Caco-2 (cell line): Measurements from ENCODE around the gene CRYGN. TPM values are rescaled to one million over a fixed set of nuclear protein-coding genes. Genes with fewer than 3 reads are reported as not detected.

Experiments
- Bru-seq: library from RNA; stranded (reverse); fragments of 400-500 nt; gene quantifications from one replicate; lab custom pipeline; 2021; lab: Mats Ljungman, UMichigan
- BruChase-seq, 2 experiments: library from RNA; stranded (reverse); fragments of 400-500 nt; gene quantifications; one replicate each; lab custom pipeline; 2021; lab: Mats Ljungman, UMichigan
- BruUV-seq: library from RNA; stranded (reverse); fragments of 400-500 nt; replicated peaks from 2 replicates; lab custom pipeline; 2021; lab: Mats Ljungman, UMichigan
- CTCF ChIA-PET: fragments of 300-600 bp; sonication (Branson Sonifier 250); formaldehyde crosslinking; loops from one replicate; lab custom pipeline; 2022; ENCODE audit warnings: antibody characterized with exemption; lab: Charles Lee
- POLR2A ChIA-PET: fragments of 300-600 bp; sonication (Branson Sonifier 250); formaldehyde crosslinking; loops from one replicate; lab custom pipeline; 2022; ENCODE audit warnings: antibody characterized with exemption; lab: Charles Lee
- DNase-seq, 2 experiments: peaks; one replicate each; pipeline versions ENCODE4 v3.0.0 to v3.0.0-alpha.2; 2020 to 2022
- H3K27me3 ChIP-seq: replicated peaks from 2 replicates; pipeline ENCODE4 v1.6.0; 2011; ENCODE audit warnings: low read length; ENCODE audit not compliant: control insufficient read depth, insufficient read depth
- H3K36me3 ChIP-seq: 2 replicates; pipeline ENCODE4 v1.5.1; 2011; ENCODE audit warnings: low read length; ENCODE audit not compliant: control insufficient read depth, insufficient read depth
- H3K4me1 ChIP-seq: fragments of 250-450 bp; sonication (Bioruptor Pico); 2 replicates; pipeline ENCODE4 v1.5.1; 2020; ENCODE audit warnings: mild to moderate bottlenecking
- H3K4me3 ChIP-seq: 2 replicates; pipeline ENCODE4 v1.5.1; 2011; ENCODE audit warnings: low read depth, mild to moderate bottlenecking, control low read depth, low read length
- H3K9me3 ChIP-seq: fragments of 250-450 bp; sonication (Bioruptor Pico); 2 replicates; pipeline ENCODE4 v1.5.1; 2020; ENCODE audit warnings: mild to moderate bottlenecking, moderate library complexity
- H3K27ac Mint-ChIP-seq: one replicate; pipeline ENCODE4 v1.8.0; 2022; ENCODE audit warnings: mixed read lengths; ENCODE audit not compliant: unreplicated experiment
- H3K27me3 Mint-ChIP-seq: one replicate; pipeline ENCODE4 v1.8.0; 2022; ENCODE audit warnings: mixed read lengths; ENCODE audit not compliant: insufficient read depth, unreplicated experiment
- H3K36me3 Mint-ChIP-seq: one replicate; pipeline ENCODE4 v1.8.0; 2022; ENCODE audit warnings: mild to moderate bottlenecking, mixed read lengths; ENCODE audit not compliant: insufficient read depth, unreplicated experiment
- H3K4me1 Mint-ChIP-seq: one replicate; pipeline ENCODE4 v1.8.0; 2022; ENCODE audit warnings: low read depth, mixed read lengths; ENCODE audit not compliant: unreplicated experiment
- H3K4me3 Mint-ChIP-seq: one replicate; pipeline ENCODE4 v1.8.0; 2022; ENCODE audit warnings: mild to moderate bottlenecking, moderate library complexity, mixed read lengths; ENCODE audit not compliant: unreplicated experiment
- H3K9me3 Mint-ChIP-seq: one replicate; pipeline ENCODE4 v1.8.0; 2022; ENCODE audit warnings: mixed read lengths; ENCODE audit not compliant: unreplicated experiment
- CTCF ChIP-seq, 2 experiments: fragments of 200-600 bp in 1 of 2; IDR thresholded peaks; 1 replicate in 1 of 2; 2 replicates in 1 of 2; pipeline versions ENCODE4 v1.5.1 to v1.8.0; 2011 to 2022; ENCODE audit warnings: antibody characterized with exemption in 1 of 2, control low read depth in 1 of 2, inconsistent platforms in 1 of 2, low read depth in 1 of 2, low read length in 1 of 2, mild to moderate bottlenecking in 1 of 2, moderate library complexity in 1 of 2; ENCODE audit not compliant: insufficient read depth in 1 of 2, severe bottlenecking in 1 of 2, unreplicated experiment in 1 of 2
- intact Hi-C: fragments of 100-400 bp; cut with micrococcal nuclease; formaldehyde crosslinking; loops from one replicate; pipeline ENCODE4 v1.10.0; 2022; ENCODE audit not compliant: unreplicated experiment
- long read RNA-seq: library from polyadenylated mRNA; stranded (forward); transcript quantifications from one replicate; pipeline ENCODE4 v2.0.0, GENCODE V29; 2022
- total RNA-seq: library from RNA; stranded (reverse); gene quantifications from 2 replicates; pipeline ENCODE4 v1.2.3, GENCODE V29; 2022

The CRYGN gene, protein sequence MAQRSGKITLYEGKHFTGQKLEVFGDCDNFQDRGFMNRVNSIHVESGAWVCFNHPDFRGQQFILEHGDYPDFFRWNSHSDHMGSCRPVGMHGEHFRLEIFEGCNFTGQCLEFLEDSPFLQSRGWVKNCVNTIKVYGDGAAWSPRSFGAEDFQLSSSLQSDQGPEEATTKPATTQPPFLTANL
- total RNA-seq: not detected in 2 replicates
- Bru-seq, nascent RNA: percentile 10 among the genes with signal in this experiment
- percentile 22 among the genes with signal in this experiment for BruChase-seq, experiment 1, labeled RNA remaining after a 2-hour chase
- BruChase-seq, experiment 2, labeled RNA remaining after a 6-hour chase: percentile 12 among the genes with signal in this experiment
- long read RNA-seq: 0 reads

GRCh38 chr7:151439855-151440798, at the start of gene CRYGN:
CRYGN (minus strand) TSS chr7:151440141; CDS start chr7:151439917, 224 bp downstream.
- no TSS peak for BruUV-seq
- DNase-seq: peak; percentile 21 to 32
- Histone ChIP-seq H3K9me3 (no peaks in the 10 kb centered on the region), H3K27me3 (no peaks in the 10 kb centered on the region), H3K4me3 (peak within 1 kb of the TSS; percentile 33), H3K4me1 (no peaks in the 10 kb centered on the region), H3K36me3 (no peaks in the 10 kb centered on the region)
- H3K4me3 Mint-ChIP-seq: peak within 1 kb of the TSS; percentile 60
- H3K4me1 Mint-ChIP-seq: no peaks in the 10 kb centered on the region
- ChIA-PET POLR2A (no interaction called here), CTCF (interaction anchor here (0.5 kb wide), 1 partner anchor 274 kb away, joined by 3 read pairs; no protein-coding TSS in a partner anchor)
- no peak for TF ChIP-seq CTCF (IDR thresholded peaks at IDR 0.05; ENCODE audit: insufficient read depth in 1 of 2, low read depth in 1 of 2, low read length in 1 of 2, severe bottlenecking in 1 of 2, unreplicated experiment in 1 of 2)
- intact Hi-C loops: no loop called here
- H3K27me3 Mint-ChIP-seq: no peaks in the 10 kb centered on the region
- H3K36me3 Mint-ChIP-seq: no peaks in the 10 kb centered on the region
- no peak within 1 kb of the TSS for H3K27ac Mint-ChIP-seq
- no peaks in the 10 kb centered on the region for H3K9me3 Mint-ChIP-seq

DNA sequence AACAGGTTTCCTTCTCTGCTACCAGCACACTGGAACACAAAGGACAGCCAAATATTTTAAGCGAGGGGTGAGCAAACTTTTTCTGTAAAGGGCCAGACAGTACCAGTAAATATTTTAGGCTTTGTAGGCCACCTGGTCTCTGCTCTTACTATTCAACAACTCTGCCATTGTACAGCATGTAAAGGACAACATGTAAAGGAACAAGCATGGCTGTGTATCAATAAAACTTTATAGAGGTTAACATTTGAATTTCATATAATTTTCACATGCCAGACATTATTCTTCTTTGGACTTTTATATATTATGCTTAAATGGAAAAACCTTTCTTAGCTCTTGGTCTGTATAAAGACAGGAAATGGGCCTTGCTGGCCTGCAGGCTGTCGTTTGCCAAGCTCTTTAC, 49.6 kb upstream of the CRYGN start:
- peaks cover 2% of the 10 kb centered on the region; the same call in 1 of the 2 replicates for H3K36me3 ChIP-seq
- peaks cover 72% of the 10 kb centered on the region for H3K36me3 Mint-ChIP-seq
- H3K4me1 ChIP-seq: peaks cover 16% of the 10 kb centered on the region
- intact Hi-C loops: no loop called here
- H3K4me3 Mint-ChIP-seq: no peak overlapping the region
- BruUV-seq: no TSS peak
- no peak overlapping the region for H3K4me3 ChIP-seq
- peaks cover 27% of the 10 kb centered on the region for H3K4me1 Mint-ChIP-seq
- no peak for DNase-seq
- no peak overlapping the region for H3K27ac Mint-ChIP-seq
- H3K27me3 Mint-ChIP-seq: no peaks in the 10 kb centered on the region
- H3K27me3 ChIP-seq: no peaks in the 10 kb centered on the region
- H3K9me3 Mint-ChIP-seq: no peaks in the 10 kb centered on the region
- ChIA-PET CTCF (no interaction called here), POLR2A (no interaction called here)
- H3K9me3 ChIP-seq: no peaks in the 10 kb centered on the region
- TF ChIP-seq CTCF (IDR thresholded peaks at IDR 0.05; ENCODE audit: insufficient read depth in 1 of 2, low read depth in 1 of 2, low read length in 1 of 2, severe bottlenecking in 1 of 2, unreplicated experiment in 1 of 2): no peak

- no TSS peak for BruUV-seq
- Histone ChIP-seq H3K4me3 (no peak overlapping the region), H3K36me3 (peaks cover 2% of the 10 kb centered on the region; the same call in 1 of the 2 replicates), H3K4me1 (peaks cover 11% of the 10 kb centered on the region), H3K27me3 (no peaks in the 10 kb centered on the region), H3K9me3 (no peaks in the 10 kb centered on the region)
- peaks cover 80% of the 10 kb centered on the region for H3K36me3 Mint-ChIP-seq
- no peak for TF ChIP-seq CTCF (IDR thresholded peaks at IDR 0.05; ENCODE audit: insufficient read depth in 1 of 2, low read depth in 1 of 2, low read length in 1 of 2, severe bottlenecking in 1 of 2, unreplicated experiment in 1 of 2)
- POLR2A ChIA-PET: no interaction called here
- no peaks in the 10 kb centered on the region for H3K9me3 Mint-ChIP-seq
- CTCF ChIA-PET: no interaction called here
- no peak overlapping the region for H3K4me3 Mint-ChIP-seq
- no peaks in the 10 kb centered on the region for H3K27me3 Mint-ChIP-seq
- H3K27ac Mint-ChIP-seq: no peak overlapping the region
- peaks cover 13% of the 10 kb centered on the region for H3K4me1 Mint-ChIP-seq
- intact Hi-C loops: no loop called here
- DNase-seq: no peak
These were observed 48.2 kb upstream of the CRYGN start for GRCh38 chr7:151488096-151488495.
